ENCODE measurements around the gene CFTR. TPM values are rescaled to one million over a fixed set of nuclear protein-coding genes. Genes with fewer than 3 reads are reported as not detected.

The CFTR gene
- total RNA-seq, 1 donor from 2014 or later = 11.0 TPM

DNA sequence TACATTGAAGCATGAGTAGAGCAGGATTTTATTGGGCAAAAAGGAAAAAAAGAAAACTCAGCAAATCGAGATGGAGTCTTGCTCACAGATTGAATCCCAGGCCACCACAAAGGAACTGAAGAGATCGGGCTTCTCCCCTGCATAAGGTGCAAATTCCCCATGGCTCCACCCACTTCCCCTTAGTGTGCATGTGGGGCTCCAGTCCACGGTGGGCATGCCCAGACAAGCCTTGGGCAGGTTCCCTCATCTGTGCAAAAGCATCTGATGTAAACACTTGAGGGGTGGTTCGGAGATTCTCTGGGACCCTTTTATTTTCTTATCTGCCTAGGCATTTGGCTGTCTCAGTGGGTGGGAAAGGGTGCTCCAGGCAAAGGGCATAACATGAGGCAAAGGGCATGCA lies 150.7 kb downstream of the CFTR start:
- peaks cover 13% of the 10 kb centered on the region for H3K36me3 Mint-ChIP-seq

DNA sequence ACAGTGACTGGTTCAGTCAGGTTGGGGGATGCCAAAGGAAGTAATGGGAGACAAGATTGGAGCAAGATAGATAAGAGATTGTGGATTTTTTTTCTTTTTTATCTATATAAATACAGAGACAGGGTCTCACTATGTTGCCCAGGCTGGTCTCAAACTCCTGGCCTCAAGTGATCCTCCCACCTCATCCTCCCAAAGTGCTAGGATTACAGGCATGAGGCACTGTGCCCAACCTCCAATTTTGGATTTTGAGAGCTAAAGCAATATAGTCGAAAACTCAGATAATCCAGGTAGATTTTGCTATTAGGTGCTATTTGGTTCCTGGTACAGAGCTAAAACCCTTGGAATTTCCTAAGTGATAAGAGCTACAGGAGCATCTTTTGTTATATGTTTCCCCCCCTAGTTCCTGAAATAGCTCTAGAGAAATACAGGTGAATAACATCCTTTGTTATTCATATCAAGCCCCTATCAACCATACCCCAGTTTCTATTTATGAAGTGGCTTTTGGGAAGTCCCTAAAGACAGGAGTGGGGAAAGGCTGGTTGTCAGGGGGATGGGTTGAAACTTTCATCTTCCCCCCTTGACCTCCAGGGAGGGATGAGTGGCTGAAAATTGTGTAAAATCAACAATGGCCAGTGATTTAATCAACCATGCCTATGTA lies 151.2 kb downstream of the CFTR start:
- Mint-ChIP-seq H3K36me3 (peaks cover 13% of the 10 kb centered on the region), H3K4me1 (ENCODE audit: unreplicated experiment) (peaks cover 3% of the 10 kb centered on the region), H3K27ac (no peak overlapping the region), H3K4me3 (no peak overlapping the region), H3K27me3 (no peaks in the 10 kb centered on the region), H3K9me3 (peaks cover 16% of the 10 kb centered on the region)
- TF ChIP-seq, protein P1, sequence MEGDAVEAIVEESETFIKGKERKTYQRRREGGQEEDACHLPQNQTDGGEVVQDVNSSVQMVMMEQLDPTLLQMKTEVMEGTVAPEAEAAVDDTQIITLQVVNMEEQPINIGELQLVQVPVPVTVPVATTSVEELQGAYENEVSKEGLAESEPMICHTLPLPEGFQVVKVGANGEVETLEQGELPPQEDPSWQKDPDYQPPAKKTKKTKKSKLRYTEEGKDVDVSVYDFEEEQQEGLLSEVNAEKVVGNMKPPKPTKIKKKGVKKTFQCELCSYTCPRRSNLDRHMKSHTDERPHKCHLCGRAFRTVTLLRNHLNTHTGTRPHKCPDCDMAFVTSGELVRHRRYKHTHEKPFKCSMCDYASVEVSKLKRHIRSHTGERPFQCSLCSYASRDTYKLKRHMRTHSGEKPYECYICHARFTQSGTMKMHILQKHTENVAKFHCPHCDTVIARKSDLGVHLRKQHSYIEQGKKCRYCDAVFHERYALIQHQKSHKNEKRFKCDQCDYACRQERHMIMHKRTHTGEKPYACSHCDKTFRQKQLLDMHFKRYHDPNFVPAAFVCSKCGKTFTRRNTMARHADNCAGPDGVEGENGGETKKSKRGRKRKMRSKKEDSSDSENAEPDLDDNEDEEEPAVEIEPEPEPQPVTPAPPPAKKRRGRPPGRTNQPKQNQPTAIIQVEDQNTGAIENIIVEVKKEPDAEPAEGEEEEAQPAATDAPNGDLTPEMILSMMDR (conservative IDR thresholded peaks at IDR 0.05) = no peak
- DNase-seq (ENCODE audit: extremely low spot score, unreplicated experiment) = no peak

More for the DNA sequence above, 150.7 kb downstream of the CFTR start:
- TF ChIP-seq, protein P1 (conservative IDR thresholded peaks at IDR 0.05) = no peak
- H3K27me3 Mint-ChIP-seq = no peaks in the 10 kb centered on the region
- H3K27ac Mint-ChIP-seq = no peak overlapping the region
- no peak overlapping the region for H3K4me3 Mint-ChIP-seq
- H3K4me1 Mint-ChIP-seq (ENCODE audit: unreplicated experiment) = peaks cover 3% of the 10 kb centered on the region
- no peak for DNase-seq (ENCODE audit: extremely low spot score, unreplicated experiment)
- peaks cover 16% of the 10 kb centered on the region for H3K9me3 Mint-ChIP-seq

DNA sequence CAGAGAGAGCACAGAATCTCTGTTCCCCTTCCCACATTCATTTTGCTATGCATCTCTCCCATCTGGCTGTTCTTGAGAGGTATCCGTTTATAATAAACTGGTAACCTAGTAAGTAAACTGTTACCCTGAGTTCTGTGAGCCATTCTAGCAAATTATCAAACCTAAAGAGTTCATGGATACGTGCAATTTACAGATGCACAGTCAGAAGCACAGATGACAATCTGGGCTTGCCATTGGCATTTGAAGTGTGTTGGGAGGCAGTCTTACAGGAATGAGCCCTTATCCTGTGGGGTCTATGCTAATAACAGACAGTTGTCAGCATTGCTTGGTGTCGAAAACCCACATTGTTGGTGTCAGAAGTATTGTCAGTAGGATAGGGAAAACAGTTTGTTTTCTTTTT lies 151.8 kb downstream of the CFTR start:
- peaks cover 3% of the 10 kb centered on the region for H3K4me1 Mint-ChIP-seq (ENCODE audit: unreplicated experiment)
- no peak for DNase-seq (ENCODE audit: extremely low spot score, unreplicated experiment)
- TF ChIP-seq, protein P1 (conservative IDR thresholded peaks at IDR 0.05) = no peak
- peaks cover 16% of the 10 kb centered on the region for H3K9me3 Mint-ChIP-seq
- H3K27ac Mint-ChIP-seq = no peak overlapping the region
- H3K27me3 Mint-ChIP-seq = no peaks in the 10 kb centered on the region
- H3K4me3 Mint-ChIP-seq = no peak overlapping the region
- peaks cover 13% of the 10 kb centered on the region for H3K36me3 Mint-ChIP-seq

DNA sequence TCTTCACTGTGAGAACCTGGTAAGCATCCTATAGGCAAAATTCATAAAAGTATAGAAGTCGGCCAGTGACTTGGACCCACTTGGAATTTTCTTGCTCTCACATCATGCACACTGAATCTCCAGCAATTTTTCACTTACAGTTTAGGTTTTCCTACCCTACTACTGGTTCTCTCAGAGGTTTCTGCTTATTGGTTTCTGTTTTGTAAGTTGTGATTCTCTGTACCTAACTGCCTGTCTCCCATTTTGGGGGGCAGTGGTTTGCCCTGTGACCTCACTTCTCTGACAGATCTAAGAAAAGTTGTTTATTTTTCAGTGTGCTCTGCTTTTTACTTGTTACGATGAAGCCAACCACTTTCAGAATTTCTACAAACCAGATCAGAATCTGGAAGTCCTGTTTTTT lies 158.1 kb downstream of the CFTR start:
- H3K36me3 Mint-ChIP-seq = peaks cover 4% of the 10 kb centered on the region
- H3K4me3 Mint-ChIP-seq = no peak overlapping the region
- no peaks in the 10 kb centered on the region for H3K4me1 Mint-ChIP-seq (ENCODE audit: unreplicated experiment)
- H3K27me3 Mint-ChIP-seq = no peaks in the 10 kb centered on the region
- TF ChIP-seq, protein P1 (conservative IDR thresholded peaks at IDR 0.05) = no peak
- H3K27ac Mint-ChIP-seq = no peak overlapping the region
- H3K9me3 Mint-ChIP-seq = peaks cover 5% of the 10 kb centered on the region
- DNase-seq (ENCODE audit: extremely low spot score, unreplicated experiment) = no peak

DNA sequence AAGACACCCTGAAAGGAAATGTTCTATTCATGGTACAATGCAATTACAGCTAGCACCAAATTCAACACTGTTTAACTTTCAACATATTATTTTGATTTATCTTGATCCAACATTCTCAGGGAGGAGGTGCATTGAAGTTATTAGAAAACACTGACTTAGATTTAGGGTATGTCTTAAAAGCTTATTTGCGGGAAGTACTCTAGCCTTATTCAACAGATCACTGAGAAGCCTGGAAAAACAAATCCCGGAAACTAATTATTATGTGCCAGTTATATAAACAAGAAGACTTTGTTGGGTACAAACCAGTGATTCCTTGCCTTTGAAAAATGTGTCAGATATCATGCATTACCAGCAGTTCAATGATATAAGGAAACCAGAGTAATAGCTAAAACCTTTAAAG lies 160.1 kb downstream of the CFTR start:
- no peaks in the 10 kb centered on the region for H3K9me3 Mint-ChIP-seq
- H3K4me1 Mint-ChIP-seq (ENCODE audit: unreplicated experiment) = no peaks in the 10 kb centered on the region
- no peaks in the 10 kb centered on the region for H3K27me3 Mint-ChIP-seq
- no peak for DNase-seq (ENCODE audit: extremely low spot score, unreplicated experiment)
- H3K4me3 Mint-ChIP-seq = no peak overlapping the region
- no peaks in the 10 kb centered on the region for H3K36me3 Mint-ChIP-seq
- TF ChIP-seq, protein P1 (conservative IDR thresholded peaks at IDR 0.05) = no peak
- H3K27ac Mint-ChIP-seq = no peak overlapping the region
